Osteoblast (primary cell): ENCODE measurements around the gene DNASE1L2. TPM values are rescaled to one million over a fixed set of nuclear protein-coding genes. Genes with fewer than 3 reads are reported as not detected.

ENCODE experiments used
- DNase-seq: peaks from one replicate; pipeline ENCODE4 v3.0.0; 2011; ENCODE audit warnings: low spot score, mixed read lengths; ENCODE audit not compliant: insufficient read length; ENCODE audit errors: missing footprints
- H2AFZ ChIP-seq: 2 replicates; pipeline ENCODE4 v1.6.0; 2011; ENCODE audit warnings: mild to moderate bottlenecking, low read length
- H3K27ac ChIP-seq: 2 replicates; pipeline ENCODE4 v1.5.1; 2011; ENCODE audit warnings: mild to moderate bottlenecking, low read depth, low read length, moderate library complexity
- H3K27me3 ChIP-seq: 2 replicates; pipeline ENCODE4 v1.6.0; 2012; ENCODE audit warnings: mild to moderate bottlenecking, control low read depth, inconsistent platforms, low read length, moderate library complexity; ENCODE audit not compliant: insufficient read depth
- H3K36me3 ChIP-seq: 2 replicates; pipeline ENCODE4 v1.5.1; 2011; ENCODE audit warnings: mild to moderate bottlenecking, low read length, control low read depth, moderate library complexity; ENCODE audit not compliant: insufficient read depth
- H3K4me1 ChIP-seq: 2 replicates; pipeline ENCODE4 v1.5.1; 2011; ENCODE audit warnings: mild to moderate bottlenecking, low read length, control low read depth, moderate library complexity; ENCODE audit not compliant: insufficient read depth
- H3K4me2 ChIP-seq: 2 replicates; pipeline ENCODE4 v1.6.0; 2011; ENCODE audit warnings: mild to moderate bottlenecking, low read length; ENCODE audit not compliant: insufficient read depth
- H3K4me3 ChIP-seq: fragments of 200-600 bp; sonication (generic); 3 replicates; pipeline ENCODE4 v1.5.1; 2012; ENCODE audit warnings: mild to moderate bottlenecking, low read length, inconsistent platforms; ENCODE audit not compliant: insufficient read depth
- H3K79me2 ChIP-seq: 2 replicates; pipeline ENCODE4 v1.6.0; 2012; ENCODE audit warnings: mild to moderate bottlenecking, low read length, control low read depth, inconsistent platforms; ENCODE audit not compliant: insufficient read depth
- H3K9me3 ChIP-seq: 2 replicates; pipeline ENCODE4 v1.5.1; 2011; ENCODE audit warnings: low read depth, low read length, control low read depth
- H4K20me1 ChIP-seq: 2 replicates; pipeline ENCODE4 v1.6.0; 2012; ENCODE audit warnings: mild to moderate bottlenecking, low read length, control low read depth; ENCODE audit not compliant: insufficient read depth
- total RNA-seq: library from RNA; depleted of rRNA; stranded (reverse); fragments of >200 nt; gene quantifications from 2 replicates; pipeline ENCODE4 v1.2.3, GENCODE V29; 2012
- TF ChIP-seq, protein P1 (sequence below): IDR thresholded peaks from 2 replicates; pipeline ENCODE4 v1.5.1; 2011; ENCODE audit warnings: mild to moderate bottlenecking, low read depth, low read length, moderate library complexity; ENCODE audit errors: extremely low read depth

The DNASE1L2 gene
- total RNA-seq, 1 donor = 0.72 TPM

DNA sequence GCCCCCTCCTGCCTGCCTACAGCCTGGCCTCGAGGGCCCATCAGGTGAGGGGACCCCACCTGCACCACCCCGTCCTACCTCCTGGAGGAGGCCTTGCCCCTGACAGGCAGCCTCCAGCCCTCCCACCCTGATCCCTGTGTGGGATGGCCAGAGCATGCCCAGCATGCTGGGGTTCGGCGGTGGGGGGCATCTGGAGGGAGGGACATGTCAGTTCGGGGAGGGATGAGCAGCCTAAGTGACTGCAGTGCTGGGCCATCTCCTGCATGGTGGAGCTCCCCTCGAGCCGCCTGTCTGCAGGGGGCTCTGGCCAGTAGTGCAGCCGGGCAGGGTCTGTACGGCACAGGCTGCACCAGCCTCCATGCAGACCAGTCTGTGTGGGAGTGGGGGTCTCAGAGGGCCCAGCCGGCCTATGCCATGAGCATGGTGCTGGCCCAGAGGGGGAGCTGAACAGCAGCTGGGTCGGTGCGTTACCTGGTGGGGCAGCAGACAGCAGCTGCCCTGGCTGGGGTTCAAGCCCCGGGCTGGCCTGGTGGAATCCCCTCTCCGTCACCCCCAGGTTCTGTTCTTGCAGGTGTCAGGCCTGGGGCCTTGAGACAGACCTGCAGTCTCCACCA, 35.7 kb downstream of the DNASE1L2 start:
- Histone ChIP-seq H3K4me1 (peaks cover 10% of the 10 kb centered on the region), H3K27ac (no peak overlapping the region), H3K79me2 (peaks cover 35% of the 10 kb centered on the region), H4K20me1 (peaks cover 9% of the 10 kb centered on the region), H2AFZ (no peak overlapping the region), H3K4me2 (no peak overlapping the region), H3K27me3 (peaks cover 12% of the 10 kb centered on the region), H3K4me3 (no peak overlapping the region), H3K9me3 (no peaks in the 10 kb centered on the region), H3K36me3 (no peaks in the 10 kb centered on the region)
- TF ChIP-seq, protein P1, sequence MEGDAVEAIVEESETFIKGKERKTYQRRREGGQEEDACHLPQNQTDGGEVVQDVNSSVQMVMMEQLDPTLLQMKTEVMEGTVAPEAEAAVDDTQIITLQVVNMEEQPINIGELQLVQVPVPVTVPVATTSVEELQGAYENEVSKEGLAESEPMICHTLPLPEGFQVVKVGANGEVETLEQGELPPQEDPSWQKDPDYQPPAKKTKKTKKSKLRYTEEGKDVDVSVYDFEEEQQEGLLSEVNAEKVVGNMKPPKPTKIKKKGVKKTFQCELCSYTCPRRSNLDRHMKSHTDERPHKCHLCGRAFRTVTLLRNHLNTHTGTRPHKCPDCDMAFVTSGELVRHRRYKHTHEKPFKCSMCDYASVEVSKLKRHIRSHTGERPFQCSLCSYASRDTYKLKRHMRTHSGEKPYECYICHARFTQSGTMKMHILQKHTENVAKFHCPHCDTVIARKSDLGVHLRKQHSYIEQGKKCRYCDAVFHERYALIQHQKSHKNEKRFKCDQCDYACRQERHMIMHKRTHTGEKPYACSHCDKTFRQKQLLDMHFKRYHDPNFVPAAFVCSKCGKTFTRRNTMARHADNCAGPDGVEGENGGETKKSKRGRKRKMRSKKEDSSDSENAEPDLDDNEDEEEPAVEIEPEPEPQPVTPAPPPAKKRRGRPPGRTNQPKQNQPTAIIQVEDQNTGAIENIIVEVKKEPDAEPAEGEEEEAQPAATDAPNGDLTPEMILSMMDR = no peak
- peak; percentile 59 for DNase-seq

DNA sequence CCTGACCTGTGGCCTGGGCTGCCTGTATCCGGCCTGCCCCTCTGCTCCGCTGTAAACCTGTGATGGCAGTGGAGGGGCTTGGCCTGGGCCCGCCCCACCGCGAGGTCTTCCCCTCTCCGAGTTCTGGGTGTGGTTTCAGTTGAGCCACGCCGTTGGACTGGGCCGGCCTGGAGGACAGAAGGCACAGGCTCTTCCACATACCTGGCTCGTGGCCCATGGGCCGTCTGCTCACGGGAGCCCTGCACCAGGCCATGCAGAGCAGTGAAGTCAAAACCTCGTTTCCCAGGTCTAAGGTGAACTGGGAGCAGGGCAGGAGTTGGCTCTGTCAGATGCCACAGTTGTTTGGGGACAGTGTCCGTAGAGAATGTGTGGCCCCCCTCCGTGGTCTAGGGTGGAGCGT, 37.2 kb downstream of the DNASE1L2 start:
- Histone ChIP-seq H3K9me3 (no peaks in the 10 kb centered on the region), H3K4me2 (no peak overlapping the region), H3K27ac (no peak overlapping the region), H4K20me1 (peaks cover 8% of the 10 kb centered on the region), H3K79me2 (peaks cover 26% of the 10 kb centered on the region), H3K27me3 (peaks cover 21% of the 10 kb centered on the region), H3K4me1 (peaks cover 10% of the 10 kb centered on the region), H3K4me3 (no peak overlapping the region), H3K36me3 (no peaks in the 10 kb centered on the region), H2AFZ (no peak overlapping the region)
- peak; percentile 56 for DNase-seq
- TF ChIP-seq, protein P1 = no peak

DNA sequence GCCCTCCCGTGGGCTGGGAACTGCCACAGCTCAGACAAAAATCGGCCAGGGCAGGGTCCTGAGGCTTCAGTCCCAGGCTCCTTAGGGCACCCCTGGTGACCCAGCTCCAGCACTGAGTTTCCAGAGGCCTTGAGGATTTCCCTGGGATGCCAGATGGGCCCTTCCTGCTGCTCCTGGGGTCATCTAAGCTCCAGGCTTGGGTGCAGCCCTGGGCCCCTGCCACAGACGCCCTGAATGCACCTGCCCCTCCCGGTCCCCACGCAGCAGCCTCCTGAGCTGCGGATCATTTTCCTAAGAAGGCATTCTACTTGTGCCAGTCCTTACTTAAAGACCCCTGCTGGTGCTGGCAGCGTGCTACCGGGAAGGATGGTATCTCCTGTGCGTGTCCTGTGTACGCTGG, 37.7 kb downstream of the DNASE1L2 start:
- TF ChIP-seq, protein P1 = no peak
- H3K27me3 ChIP-seq = peaks cover 21% of the 10 kb centered on the region
- H4K20me1 ChIP-seq = peaks cover 8% of the 10 kb centered on the region

DNA sequence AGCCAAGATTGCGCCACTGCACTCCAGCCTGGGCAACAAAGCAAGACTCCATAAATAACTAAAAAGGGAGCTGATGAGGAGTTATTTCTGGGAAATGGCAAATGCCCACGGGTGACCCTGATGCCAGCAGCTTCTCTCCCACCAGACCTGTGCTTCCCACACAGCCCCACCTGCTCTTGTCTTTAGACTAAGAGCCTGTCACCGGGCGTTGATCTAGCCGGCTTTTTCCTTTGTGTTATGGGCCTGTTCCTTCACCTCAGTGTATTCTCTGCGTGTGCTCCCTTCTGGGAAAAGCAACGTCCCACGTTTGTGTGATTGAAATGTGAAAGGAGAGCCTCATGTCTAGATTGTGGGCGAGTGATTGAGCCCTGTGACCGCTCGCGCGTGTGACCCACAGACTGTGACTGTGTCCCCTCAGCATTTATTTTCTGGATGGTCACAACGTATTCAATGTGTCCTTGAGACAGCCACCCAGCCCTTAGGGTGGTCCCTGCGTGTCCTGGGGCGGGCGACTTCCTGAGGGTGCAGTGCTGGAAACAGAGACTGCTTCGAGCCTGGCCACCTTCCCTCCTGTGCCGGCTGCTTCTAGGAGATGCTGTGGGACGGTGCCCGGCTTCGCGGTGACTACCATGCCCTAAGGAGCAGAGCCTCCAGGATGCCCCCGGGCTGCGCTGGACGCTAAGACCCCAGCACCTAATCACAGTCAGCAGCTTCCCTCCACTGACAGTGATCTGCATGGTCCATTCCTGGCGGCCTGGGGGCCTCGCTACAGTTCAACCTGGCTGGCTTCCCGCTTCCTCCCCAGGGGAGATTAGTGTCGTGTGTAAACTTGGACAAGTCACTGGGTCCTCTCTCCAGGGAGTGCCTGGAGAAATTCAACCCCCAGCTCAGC, 39.5 kb downstream of the DNASE1L2 start:
- Histone ChIP-seq H3K27ac (no peak overlapping the region), H3K36me3 (no peaks in the 10 kb centered on the region), H3K9me3 (no peaks in the 10 kb centered on the region), H3K27me3 (peaks cover 30% of the 10 kb centered on the region), H3K4me2 (no peak overlapping the region), H3K4me1 (no peaks in the 10 kb centered on the region), H2AFZ (no peak overlapping the region), H3K79me2 (peaks cover 8% of the 10 kb centered on the region), H4K20me1 (no peaks in the 10 kb centered on the region), H3K4me3 (no peak overlapping the region)
- peak; percentile 56 for DNase-seq
- TF ChIP-seq, protein P1 = no peak

More for the DNA sequence above, 37.7 kb downstream of the DNASE1L2 start:
- H3K27ac ChIP-seq = no peak overlapping the region
- no peak overlapping the region for H3K4me3 ChIP-seq
- no peaks in the 10 kb centered on the region for H3K9me3 ChIP-seq
- H3K4me1 ChIP-seq = peaks cover 10% of the 10 kb centered on the region
- no peaks in the 10 kb centered on the region for H3K36me3 ChIP-seq
- no peak overlapping the region for H2AFZ ChIP-seq
- DNase-seq = no peak
- peaks cover 26% of the 10 kb centered on the region for H3K79me2 ChIP-seq
- no peak overlapping the region for H3K4me2 ChIP-seq
